GM12878 (cell line): Measurements from ENCODE around the gene SCGB1A1. TPM values are rescaled to one million over a fixed set of nuclear protein-coding genes. Genes with fewer than 3 reads are reported as not detected.

ENCODE experiments used
- ATAC-seq: fragments of 200-7000 bp; cut with Tn5 transposase; 3 replicates; pipeline ENCODE4 v1.9.1; 2020; ENCODE audit warnings: mild to moderate bottlenecking, moderate library complexity
- BruUV-seq: library from RNA; stranded (reverse); fragments of 400-500 nt; replicated peaks from 2 replicates; lab custom pipeline; 2021; lab: Mats Ljungman, UMichigan
- CTCF ChIA-PET: fragments of 300-600 bp; sonication (Branson Sonifier 250); formaldehyde crosslinking; extraction: SDS; loops from one replicate; lab custom pipeline; 2021; ENCODE audit warnings: inconsistent platforms; lab: Yijun Ruan, JAX
- POLR2A ChIA-PET: fragments of 350-600 bp; formaldehyde crosslinking; extraction: SDS; loops from one replicate; lab custom pipeline; 2021; ENCODE audit warnings: inconsistent platforms; lab: Charles Lee
- RAD21 ChIA-PET: fragments of 300-600 bp; sonication (Branson Sonifier 250); formaldehyde crosslinking; loops from one replicate; lab custom pipeline; 2023; ENCODE audit warnings: antibody characterized with exemption; ENCODE audit not compliant: unreplicated experiment; lab: Charles Lee
- SMC1A ChIA-PET: fragments of 300-600 bp; sonication (Branson Sonifier 250); formaldehyde crosslinking; loops from one replicate; lab custom pipeline; 2023; ENCODE audit not compliant: unreplicated experiment, uncharacterized antibody; lab: Charles Lee
- DNase-seq: peaks from one replicate; pipeline ENCODE4 v3.0.0-alpha.2; 2011; ENCODE audit warnings: low read depth, low spot score
- FAIRE-seq: peaks from 3 replicates; lab custom pipeline; 2011; peaks lifted over from hg19 to GRCh38; lab: Jason Lieb, UNC
- H2AFZ ChIP-seq: 2 replicates; pipeline ENCODE4 v1.6.0; 2011; ENCODE audit warnings: low read depth, low read length, control low read depth; ENCODE audit not compliant: control insufficient read depth
- H3K27ac ChIP-seq: 2 replicates; pipeline ENCODE4 v1.5.1; 2011; ENCODE audit warnings: control low read depth; ENCODE audit not compliant: control insufficient read depth, insufficient read depth
- H3K27me3 ChIP-seq, 2 experiments: replicated peaks in 1 of 2; 2 replicates each; pipeline versions ENCODE4 v1.6.0 to v1.6.1; 2011; ENCODE audit warnings: low read length in 1 of 2; ENCODE audit not compliant: control insufficient read depth in 2 of 2, insufficient read depth in 2 of 2
- H3K36me3 ChIP-seq, 2 experiments: 2 replicates each; pipeline ENCODE4 v1.5.1; 2011; ENCODE audit warnings: low read length in 1 of 2; ENCODE audit not compliant: control insufficient read depth in 2 of 2, insufficient read depth in 2 of 2
- H3K4me1 ChIP-seq: 2 replicates; pipeline ENCODE4 v1.6.1; 2011; ENCODE audit warnings: mild to moderate bottlenecking, low read length, moderate library complexity, mixed read lengths; ENCODE audit not compliant: control insufficient read depth, insufficient read depth
- H3K4me2 ChIP-seq: 2 replicates; pipeline ENCODE4 v1.6.0; 2011; ENCODE audit warnings: control low read depth; ENCODE audit not compliant: control insufficient read depth, insufficient read depth
- H3K4me3 ChIP-seq: fragments of 200-600 bp; sonication (generic); 2 replicates; pipeline ENCODE4 v1.5.1; 2016
- H3K79me2 ChIP-seq: 2 replicates; pipeline ENCODE4 v1.6.0; 2011; ENCODE audit warnings: low read length; ENCODE audit not compliant: control insufficient read depth, insufficient read depth
- H3K9ac ChIP-seq: 2 replicates; pipeline ENCODE4 v1.8.0; 2011; ENCODE audit warnings: low read length, control low read depth, mixed read lengths; ENCODE audit not compliant: control insufficient read depth, insufficient read depth
- H3K9me3 ChIP-seq: replicated peaks from 3 replicates; pipeline ENCODE4 v1.5.1; 2011; ENCODE audit warnings: mild to moderate bottlenecking, low read length; ENCODE audit not compliant: control insufficient read depth, insufficient read depth
- H4K20me1 ChIP-seq: 2 replicates; pipeline ENCODE4 v1.6.0; 2011; ENCODE audit not compliant: control insufficient read depth, insufficient read depth
- ATF7 ChIP-seq: fragments of 450-650 bp; IDR thresholded peaks from 2 replicates; pipeline ENCODE4 v1.6.1; 2016; ENCODE audit warnings: low read depth, mild to moderate bottlenecking
- BCLAF1 ChIP-seq: fragments of 450-650 bp; IDR thresholded peaks from 2 replicates; pipeline ENCODE4 v1.6.1; 2017; ENCODE audit warnings: antibody characterized with exemption, mild to moderate bottlenecking, moderate library complexity
- BMI1 ChIP-seq: fragments of 450-650 bp; IDR thresholded peaks from 2 replicates; pipeline ENCODE4 v1.6.1; 2016; ENCODE audit warnings: mild to moderate bottlenecking, moderate library complexity, borderline replicate concordance
- CBX3 ChIP-seq: fragments of 200-600 bp; sonication (generic); IDR thresholded peaks from 2 replicates; pipeline ENCODE4 v1.6.1; 2016; ENCODE audit warnings: low read depth, borderline replicate concordance
- CHD4 ChIP-seq: fragments of 200-600 bp; sonication (generic); IDR thresholded peaks from 2 replicates; pipeline ENCODE4 v1.6.1; 2016; ENCODE audit warnings: mild to moderate bottlenecking
- GABPA ChIP-seq: IDR thresholded peaks from 2 replicates; pipeline ENCODE4 v1.6.1; 2014; ENCODE audit warnings: antibody characterized with exemption, low read depth, mild to moderate bottlenecking, inconsistent platforms
- KDM1A ChIP-seq: fragments of 200-600 bp; sonication (generic); IDR thresholded peaks from 2 replicates; pipeline ENCODE4 v1.6.1; 2016; ENCODE audit warnings: borderline replicate concordance
- MTA3 ChIP-seq: IDR thresholded peaks from 2 replicates; pipeline ENCODE4 v1.6.1; 2012; ENCODE audit warnings: low read length, inconsistent platforms, borderline replicate concordance
- NBN ChIP-seq: fragments of 450-650 bp; IDR thresholded peaks from 2 replicates; pipeline ENCODE4 v1.6.1; 2016
- PML ChIP-seq: IDR thresholded peaks from 2 replicates; pipeline ENCODE4 v1.6.1; 2012; ENCODE audit warnings: low read length, inconsistent platforms
- POLR2AphosphoS2 ChIP-seq: IDR thresholded peaks from 2 replicates; pipeline ENCODE4 v1.6.1; 2011; ENCODE audit warnings: low read depth, mild to moderate bottlenecking, low read length, improper control_type of control experiment, moderate library complexity
- POLR2AphosphoS5 ChIP-seq: IDR thresholded peaks from 2 replicates; pipeline ENCODE4 v1.6.1; 2011; ENCODE audit warnings: mild to moderate bottlenecking, low read length, inconsistent platforms
- SP1 ChIP-seq: IDR thresholded peaks from one replicate; pipeline ENCODE4 v1.6.1; 2011; ENCODE audit warnings: low read depth, low read length
- STAT3 ChIP-seq: IDR thresholded peaks from 2 replicates; pipeline ENCODE4 v1.6.1; 2011; ENCODE audit warnings: low read depth, low read length, improper control_type of control experiment
- ZNF274 ChIP-seq: IDR thresholded peaks from one replicate; pipeline ENCODE4 v1.8.0; 2011; ENCODE audit not compliant: insufficient read length, insufficient read depth
- ZNF592 ChIP-seq: fragments of 450-650 bp; IDR thresholded peaks from 2 replicates; pipeline ENCODE4 v1.6.1; 2017; ENCODE audit warnings: mild to moderate bottlenecking, moderate library complexity
- ZZZ3 ChIP-seq: IDR thresholded peaks from 2 replicates; pipeline ENCODE4 v1.6.1; 2011; ENCODE audit warnings: low read depth; ENCODE audit not compliant: control insufficient read depth, insufficient read length
- whole genome bisulfite sequencing: methylation state at CpG from one replicate; pipeline ENCODE4 v1.1.6; 2016; ENCODE audit warnings: low lambda C conversion rate; ENCODE audit not compliant: insufficient replicate concordance, insufficient coverage; ENCODE audit errors: missing lambda C conversion rate; 5-methylcytosine and 5-hydroxymethylcytosine counted together
- in situ Hi-C: fragments of 300-500 bp; cut with MboI; formaldehyde crosslinking; loops from 9 replicates; pipeline ENCODE4 v1.14.3; 2018; ENCODE audit warnings: mixed read lengths
- intact Hi-C: fragments of 100-400 bp; cut with micrococcal nuclease; formaldehyde crosslinking; loops from one replicate; pipeline ENCODE4 v1.14.2; 2022; ENCODE audit not compliant: unreplicated experiment
- polyA plus RNA-seq, 11 experiments: library from polyadenylated mRNA; depleted of rRNA in 4 of 11; unstranded in 6 of 11; stranded (reverse) in 5 of 11; fragments of >200 nt; fragmentation: Nextera tagmentation in 4 of 11; fragmentation: Illumina TruSeq in 1 of 11; extraction: Ambion mirVana in 4 of 11; extraction: Trizol in 1 of 11; gene quantifications; 1 replicate in 1 of 11; 2 replicates in 10 of 11; pipeline versions ENCODE4 v1.2.1 to v1.2.3, GENCODE V29; 2011 to 2016; ENCODE audit warnings: inconsistent platforms in 2 of 11, missing spikeins in 2 of 11, low read depth in 1 of 11
- total RNA-seq, 4 experiments: library from RNA; depleted of rRNA in 3 of 4; stranded (reverse); fragments of >200 nt in 3 of 4; fragmentation: Illumina TruSeq in 1 of 4; extraction: Trizol in 1 of 4; gene quantifications; 2 replicates each; pipeline versions ENCODE4 v1.2.1 to v1.2.3, GENCODE V29; 2013 to 2021

SCGB1A1 gene
- total and polyA plus RNA-seq, 10 of the 15 experiments (the other 5 are each of a cell fraction or from before 2014, with no cell fraction given): not detected

- H4K20me1 ChIP-seq: no peaks in the 10 kb centered on the region
- no peak for ATAC-seq
- SMC1A ChIA-PET: no interaction called here
- WGBS: 52% methylated on average over 4 of the region's 4 CpGs
- no TSS peak for BruUV-seq
- POLR2A ChIA-PET: no interaction called here
- CTCF ChIA-PET: interaction anchor here (2.1 kb wide), 1 partner anchor 104 kb away, joined by 5 read pairs; no protein-coding TSS in a partner anchor
- intact Hi-C loops (no loop called here), in situ Hi-C loops (no loop called here)
- no peaks in the 10 kb centered on the region for H3K4me1 ChIP-seq
- no peaks in the 10 kb centered on the region for H3K36me3 ChIP-seq
- H2AFZ ChIP-seq: no peak overlapping the region
- RAD21 ChIA-PET: no interaction called here
- DNase-seq: no peak
- H3K4me2 ChIP-seq: no peak overlapping the region
- no peak for FAIRE-seq
- H3K4me3 ChIP-seq: no peak overlapping the region
- no peak overlapping the region for H3K9ac ChIP-seq
- H3K9me3 ChIP-seq: no peaks in the 10 kb centered on the region
- H3K27me3 ChIP-seq: 0 out of 4 replicates have a peak, but pooled peaks cover 0 to 2% of the 10 kb centered on the region in 2 experiments
- TF ChIP-seq KDM1A (no peak), ZZZ3 (no peak), NBN (no peak), ZNF592 (no peak), POLR2AphosphoS5 (no peak), ZNF274 (no peak), PML (no peak), CHD4 (no peak), POLR2AphosphoS2 (no peak), BCLAF1 (no peak), MTA3 (no peak), STAT3 (no peak), ATF7 (no peak), CBX3 (no peak), SP1 (no peak), GABPA (no peak), BMI1 (no peak)
- H3K79me2 ChIP-seq: no peaks in the 10 kb centered on the region
- H3K27ac ChIP-seq: no peak overlapping the region
Measured at GRCh38 chr11:62456630-62457029, 37.8 kb downstream of the SCGB1A1 start.
